Vagina (tissue), 2 donors: ENCODE measurements around the gene BUB3.
"Not testable (repeated sequence)": the region's sequence is repeated elsewhere in the genome, so short reads cannot be mapped to it uniquely, and the experiment has no call there.

ENCODE experiments used
- CTCF ChIP-seq, 3 experiments: fragments of 450-650 bp in 2 of 3; fragments of 200-600 bp in 1 of 3; sonication (generic) in 1 of 3; IDR thresholded peaks; one replicate each; pipeline ENCODE4 v1.5.1; 2017 to 2019; ENCODE audit warnings: antibody characterized with exemption in 3 of 3, mild to moderate bottlenecking in 2 of 3, moderate library complexity in 2 of 3
- POLR2A ChIP-seq, 2 donors: fragments of 450-650 bp; IDR thresholded peaks; one replicate each; pipeline ENCODE4 v1.6.1; 2017; ENCODE audit warnings: antibody characterized with exemption in 2 of 2, mild to moderate bottlenecking in 2 of 2, moderate library complexity in 2 of 2

- TF ChIP-seq CTCF, POLR2A (IDR thresholded peaks at IDR 0.05): not testable (repeated sequence)
Observed at GRCh38 chr10:123171616-123172015, 17.4 kb downstream of the BUB3 start.
